ENCODE measurements around the gene ZNF709. TPM values are rescaled to one million over a fixed set of nuclear protein-coding genes. Genes with fewer than 3 reads are reported as not detected.

Gene ZNF709
- total and polyA plus RNA-seq, 2 donors (not counting 1 experiment from before 2014, with no cell fraction given): 1.5 to 4.8 TPM

DNA sequence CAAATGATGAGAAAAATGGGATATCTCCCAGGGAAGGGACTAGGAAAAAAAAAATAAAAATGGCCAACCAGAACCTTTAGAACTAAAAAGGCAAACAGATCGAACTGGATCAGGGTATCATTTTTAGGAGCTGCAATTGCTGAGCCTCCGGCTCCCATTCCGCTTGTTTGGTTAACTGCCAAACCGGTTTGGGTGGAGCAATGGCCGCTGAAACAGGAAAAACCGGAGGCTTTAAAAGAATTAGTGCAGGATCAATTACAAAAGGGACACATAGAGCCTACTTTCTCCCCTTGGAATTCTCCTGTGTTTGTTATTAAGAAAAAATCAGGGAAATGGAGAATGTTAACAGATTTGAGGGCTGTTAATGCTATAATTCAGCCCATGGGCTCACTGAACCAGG lies 31.1 kb downstream of the ZNF709 start:
- TF ChIP-seq CTCF (conservative IDR thresholded peaks at IDR 0.05 in 1 of 2, IDR thresholded peaks at IDR 0.05 in 1 of 2; ENCODE audit: low read depth in 1 of 2, low read length in 2 of 2): no peak
- TF ChIP-seq EZH2 (IDR thresholded peaks at IDR 0.05; ENCODE audit: low read length, missing control alignments): no peak

DNA sequence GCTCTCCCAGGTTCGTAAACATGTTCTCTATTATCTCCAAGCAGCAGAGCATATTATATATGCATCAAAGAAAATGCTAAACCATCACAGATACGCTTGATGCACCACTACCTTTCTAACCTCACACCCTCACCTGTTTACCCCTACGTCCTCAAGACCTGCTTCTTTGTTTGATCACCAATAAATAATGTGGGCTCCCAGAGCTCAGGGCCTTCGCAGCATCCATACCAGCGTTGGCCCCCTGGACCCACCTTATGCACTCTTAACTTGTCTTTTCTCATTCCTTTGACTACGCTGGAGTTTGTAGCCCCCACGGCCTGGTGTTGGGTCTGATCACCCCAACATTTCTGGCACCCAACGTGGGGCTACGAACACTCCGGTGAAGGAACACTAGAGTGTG lies 33.8 kb downstream of the ZNF709 start:
- no peaks in the 10 kb centered on the region for H3K27me3 ChIP-seq (ENCODE audit: control insufficient read depth, insufficient read depth, low read length)
- no peaks in the 10 kb centered on the region for H3K36me3 ChIP-seq (ENCODE audit: control insufficient read depth, insufficient read depth, low read length)
- DNase-seq (ENCODE audit: low read depth in 2 of 2): no peak
- no peak overlapping the region for H3K4me2 ChIP-seq (ENCODE audit: extremely low read depth, insufficient read depth, low read length)
- no peaks in the 10 kb centered on the region for H3K79me2 ChIP-seq (ENCODE audit: control insufficient read depth, insufficient read depth, low read length)
- no peak overlapping the region for H3K27ac ChIP-seq (ENCODE audit: insufficient read depth, low read length)
- H3K4me1 ChIP-seq (ENCODE audit: control insufficient read depth, extremely low read depth, insufficient read depth, low read length): no peaks in the 10 kb centered on the region
- H2AFZ ChIP-seq (ENCODE audit: low read length): no peak overlapping the region
- H3K9me3 ChIP-seq (ENCODE audit: control insufficient read depth, insufficient read depth, low read depth, low read length): no peaks in the 10 kb centered on the region
- no peak overlapping the region for H3K4me3 ChIP-seq (replicated peaks in 1 of 4; ENCODE audit: control extremely low read depth in 1 of 4, insufficient read depth in 1 of 4, low read depth in 3 of 4, low read length in 4 of 4)
- TF ChIP-seq CTCF (conservative IDR thresholded peaks at IDR 0.05 in 1 of 2, IDR thresholded peaks at IDR 0.05 in 1 of 2; ENCODE audit: low read depth in 1 of 2, low read length in 2 of 2) (no peak), EZH2 (IDR thresholded peaks at IDR 0.05; ENCODE audit: low read length, missing control alignments) (no peak)
- H4K20me1 ChIP-seq (ENCODE audit: control insufficient read depth, extremely low read depth, insufficient read depth, low read length): no peaks in the 10 kb centered on the region
- H3K9ac ChIP-seq (ENCODE audit: insufficient read depth, low read length): no peak overlapping the region

More for the DNA sequence above, 31.1 kb downstream of the ZNF709 start:
- H3K79me2 ChIP-seq (ENCODE audit: control insufficient read depth, insufficient read depth, low read length): no peaks in the 10 kb centered on the region
- H3K4me3 ChIP-seq (replicated peaks in 1 of 4; ENCODE audit: control extremely low read depth in 1 of 4, insufficient read depth in 1 of 4, low read depth in 3 of 4, low read length in 4 of 4): no peak overlapping the region
- H3K27ac ChIP-seq (ENCODE audit: insufficient read depth, low read length): no peak overlapping the region
- no peaks in the 10 kb centered on the region for H3K36me3 ChIP-seq (ENCODE audit: control insufficient read depth, insufficient read depth, low read length)
- H4K20me1 ChIP-seq (ENCODE audit: control insufficient read depth, extremely low read depth, insufficient read depth, low read length): no peaks in the 10 kb centered on the region
- no peaks in the 10 kb centered on the region for H3K27me3 ChIP-seq (ENCODE audit: control insufficient read depth, insufficient read depth, low read length)
- H3K4me2 ChIP-seq (ENCODE audit: extremely low read depth, insufficient read depth, low read length): no peak overlapping the region
- no peak overlapping the region for H2AFZ ChIP-seq (ENCODE audit: low read length)
- no peaks in the 10 kb centered on the region for H3K9me3 ChIP-seq (ENCODE audit: control insufficient read depth, insufficient read depth, low read depth, low read length)
- no peak for DNase-seq (ENCODE audit: low read depth in 2 of 2)
- H3K4me1 ChIP-seq (ENCODE audit: control insufficient read depth, extremely low read depth, insufficient read depth, low read length): no peaks in the 10 kb centered on the region
- H3K9ac ChIP-seq (ENCODE audit: insufficient read depth, low read length): no peak overlapping the region

DNA sequence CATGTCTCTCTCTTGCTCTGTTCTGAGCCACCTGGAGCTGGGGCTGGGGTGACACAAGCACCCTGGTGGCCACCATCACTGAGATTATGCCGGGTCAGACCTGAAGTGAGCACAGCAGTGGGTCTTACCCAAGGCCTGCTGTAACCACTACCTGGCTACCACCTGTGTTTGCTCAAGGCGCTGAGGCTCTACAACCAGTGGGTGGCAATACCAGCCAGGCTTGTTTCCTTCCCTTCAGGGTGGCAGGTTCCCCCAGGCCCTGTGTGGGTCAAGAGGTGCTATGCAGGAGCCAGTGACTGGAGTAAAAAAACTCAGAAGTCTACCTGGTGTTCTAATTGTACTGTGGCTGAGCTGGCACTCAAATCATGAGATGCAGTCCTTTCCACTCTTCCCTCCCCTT lies 35.8 kb downstream of the ZNF709 start:
- DNase-seq (ENCODE audit: low read depth in 2 of 2): no peak

More for the DNA sequence above, 35.8 kb downstream of the ZNF709 start:
- Histone ChIP-seq H3K9me3 (ENCODE audit: control insufficient read depth, insufficient read depth, low read depth, low read length) (no peaks in the 10 kb centered on the region), H3K27me3 (ENCODE audit: control insufficient read depth, insufficient read depth, low read length) (no peaks in the 10 kb centered on the region), H2AFZ (ENCODE audit: low read length) (no peak overlapping the region), H3K79me2 (ENCODE audit: control insufficient read depth, insufficient read depth, low read length) (no peaks in the 10 kb centered on the region), H3K4me3 (replicated peaks in 1 of 4; ENCODE audit: control extremely low read depth in 1 of 4, insufficient read depth in 1 of 4, low read depth in 3 of 4, low read length in 4 of 4) (no peak overlapping the region), H3K36me3 (ENCODE audit: control insufficient read depth, insufficient read depth, low read length) (no peaks in the 10 kb centered on the region), H4K20me1 (ENCODE audit: control insufficient read depth, extremely low read depth, insufficient read depth, low read length) (no peaks in the 10 kb centered on the region), H3K9ac (ENCODE audit: insufficient read depth, low read length) (no peak overlapping the region), H3K4me2 (ENCODE audit: extremely low read depth, insufficient read depth, low read length) (no peak overlapping the region), H3K4me1 (ENCODE audit: control insufficient read depth, extremely low read depth, insufficient read depth, low read length) (no peaks in the 10 kb centered on the region), H3K27ac (ENCODE audit: insufficient read depth, low read length) (no peak overlapping the region)
- TF ChIP-seq CTCF (conservative IDR thresholded peaks at IDR 0.05 in 1 of 2, IDR thresholded peaks at IDR 0.05 in 1 of 2; ENCODE audit: low read depth in 1 of 2, low read length in 2 of 2) (no peak), EZH2 (IDR thresholded peaks at IDR 0.05; ENCODE audit: low read length, missing control alignments) (no peak)
